Measurements from ENCODE around the gene TIPRL.

TIPRL gene

DNA sequence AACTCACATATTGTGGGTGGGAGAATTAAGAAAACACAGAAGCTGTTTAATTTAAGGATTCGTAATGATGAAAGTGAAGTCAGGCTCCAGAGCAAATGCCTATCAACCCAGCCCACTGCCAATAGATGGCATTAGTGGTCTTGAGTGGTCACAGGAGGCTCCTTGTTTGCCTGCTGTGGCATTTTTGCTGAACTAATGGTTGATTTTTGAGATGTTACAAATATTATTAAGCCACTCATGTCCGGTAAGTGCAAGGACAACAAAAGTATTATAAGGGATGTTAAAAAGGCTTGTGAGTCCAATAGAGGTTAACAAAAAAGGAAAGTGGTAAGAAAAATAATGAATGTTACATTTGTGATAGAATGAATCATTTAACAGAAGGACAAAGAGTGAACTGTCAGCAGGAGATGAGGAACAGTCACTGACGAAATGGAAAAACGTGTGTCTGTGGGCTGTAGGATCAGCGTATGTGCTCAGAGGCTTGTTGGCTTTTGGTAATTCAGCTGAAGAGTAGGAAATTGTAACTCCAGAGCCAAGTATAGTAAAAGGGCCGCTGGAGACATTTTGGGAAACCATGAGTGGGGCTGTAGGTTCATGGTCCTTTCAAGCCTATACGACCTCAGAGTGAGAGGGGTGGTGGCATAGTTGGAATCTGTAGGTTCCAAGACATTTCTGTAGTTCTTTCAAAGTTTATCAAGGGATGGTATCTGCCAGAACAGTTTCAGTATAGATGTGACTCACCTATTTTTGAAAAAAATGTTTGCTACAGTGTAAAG, 58.3 kb downstream of the TIPRL start:
- DNase-seq (ENCODE audit: extremely low spot score): no peak
- CTCF ChIA-PET: interaction anchor here (1.0 kb wide), 1 partner anchor 9 kb away, joined by 5 read pairs; no protein-coding TSS in a partner anchor
- POLR2A ChIA-PET: no interaction called here
- TF ChIP-seq ARNT (IDR thresholded peaks at IDR 0.05): no peak
- TF ChIP-seq SUZ12 (IDR thresholded peaks at IDR 0.05): no peak
- no peak for TF ChIP-seq FOXM1 (IDR thresholded peaks at IDR 0.05; ENCODE audit: borderline replicate concordance)
- no peak for TF ChIP-seq BHLHE40 (IDR thresholded peaks at IDR 0.05; ENCODE audit: borderline replicate concordance)
- TF ChIP-seq, protein P1, sequence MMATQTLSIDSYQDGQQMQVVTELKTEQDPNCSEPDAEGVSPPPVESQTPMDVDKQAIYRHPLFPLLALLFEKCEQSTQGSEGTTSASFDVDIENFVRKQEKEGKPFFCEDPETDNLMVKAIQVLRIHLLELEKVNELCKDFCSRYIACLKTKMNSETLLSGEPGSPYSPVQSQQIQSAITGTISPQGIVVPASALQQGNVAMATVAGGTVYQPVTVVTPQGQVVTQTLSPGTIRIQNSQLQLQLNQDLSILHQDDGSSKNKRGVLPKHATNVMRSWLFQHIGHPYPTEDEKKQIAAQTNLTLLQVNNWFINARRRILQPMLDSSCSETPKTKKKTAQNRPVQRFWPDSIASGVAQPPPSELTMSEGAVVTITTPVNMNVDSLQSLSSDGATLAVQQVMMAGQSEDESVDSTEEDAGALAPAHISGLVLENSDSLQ (IDR thresholded peaks at IDR 0.05): no peak
- TF ChIP-seq ELF4 (IDR thresholded peaks at IDR 0.05): no peak
- no peak for TF ChIP-seq NFRKB (IDR thresholded peaks at IDR 0.05)
- no peak for TF ChIP-seq HDGF (IDR thresholded peaks at IDR 0.05; ENCODE audit: borderline replicate concordance)
- TF ChIP-seq FOXA1 (IDR thresholded peaks at IDR 0.05): no peak
- no peak for TF ChIP-seq TARDBP (IDR thresholded peaks at IDR 0.05)
- no peak for TF ChIP-seq L3MBTL2 (conservative IDR thresholded peaks at IDR 0.05)
- TF ChIP-seq CTBP1 (IDR thresholded peaks at IDR 0.05; ENCODE audit: borderline replicate concordance): no peak
- no peak for TF ChIP-seq ZNF384 (IDR thresholded peaks at IDR 0.05)
- TF ChIP-seq SP1 (IDR thresholded peaks at IDR 0.05): no peak
- no peak for TF ChIP-seq FOXK2 (IDR thresholded peaks at IDR 0.05)

DNA sequence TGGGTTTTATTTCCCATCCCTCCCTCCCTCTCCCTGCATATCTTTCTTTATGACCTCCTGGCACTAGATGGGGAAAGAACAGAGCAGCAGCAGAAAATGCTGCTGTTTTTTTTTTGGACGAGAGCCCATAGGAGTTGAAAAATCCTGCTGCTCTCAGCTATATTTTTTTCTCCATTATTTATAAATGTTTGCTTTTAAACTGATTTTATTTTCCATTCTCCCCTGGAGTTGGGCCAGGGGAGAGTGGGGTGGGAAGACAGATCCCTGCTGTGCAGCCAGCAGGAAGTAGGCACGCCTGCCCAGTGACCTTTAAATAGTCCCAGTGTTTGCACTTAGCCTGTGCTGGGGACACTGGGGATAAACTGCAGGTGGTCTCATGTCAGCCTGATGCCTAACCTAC, 64.4 kb downstream of the TIPRL start:
- POLR2A ChIA-PET: no interaction called here
- no peak for TF ChIP-seq LEF1 (IDR thresholded peaks at IDR 0.05; ENCODE audit: borderline replicate concordance)
- TF ChIP-seq L3MBTL2 (conservative IDR thresholded peaks at IDR 0.05): no peak
- TF ChIP-seq BHLHE40 (IDR thresholded peaks at IDR 0.05; ENCODE audit: borderline replicate concordance): no peak
- no peak for TF ChIP-seq TARDBP (IDR thresholded peaks at IDR 0.05)
- TF ChIP-seq ARNT (IDR thresholded peaks at IDR 0.05): no peak
- no peak for TF ChIP-seq HDGF (IDR thresholded peaks at IDR 0.05; ENCODE audit: borderline replicate concordance)
- TF ChIP-seq ZNF384 (IDR thresholded peaks at IDR 0.05): no peak
- no peak for TF ChIP-seq SP1 (IDR thresholded peaks at IDR 0.05)
- no peak for TF ChIP-seq SUZ12 (IDR thresholded peaks at IDR 0.05)
- TF ChIP-seq NFRKB (IDR thresholded peaks at IDR 0.05): no peak
- no peak for TF ChIP-seq FOXA1 (IDR thresholded peaks at IDR 0.05)
- TF ChIP-seq ELF4 (IDR thresholded peaks at IDR 0.05): no peak
- no peak for TF ChIP-seq FOXK2 (IDR thresholded peaks at IDR 0.05)
- TF ChIP-seq, protein P1 (IDR thresholded peaks at IDR 0.05): no peak
- TF ChIP-seq FOXM1 (IDR thresholded peaks at IDR 0.05; ENCODE audit: borderline replicate concordance): no peak
- TF ChIP-seq CTBP1 (IDR thresholded peaks at IDR 0.05; ENCODE audit: borderline replicate concordance): no peak
- no peak for DNase-seq (ENCODE audit: extremely low spot score)
- CTCF ChIA-PET: no interaction called here

DNA sequence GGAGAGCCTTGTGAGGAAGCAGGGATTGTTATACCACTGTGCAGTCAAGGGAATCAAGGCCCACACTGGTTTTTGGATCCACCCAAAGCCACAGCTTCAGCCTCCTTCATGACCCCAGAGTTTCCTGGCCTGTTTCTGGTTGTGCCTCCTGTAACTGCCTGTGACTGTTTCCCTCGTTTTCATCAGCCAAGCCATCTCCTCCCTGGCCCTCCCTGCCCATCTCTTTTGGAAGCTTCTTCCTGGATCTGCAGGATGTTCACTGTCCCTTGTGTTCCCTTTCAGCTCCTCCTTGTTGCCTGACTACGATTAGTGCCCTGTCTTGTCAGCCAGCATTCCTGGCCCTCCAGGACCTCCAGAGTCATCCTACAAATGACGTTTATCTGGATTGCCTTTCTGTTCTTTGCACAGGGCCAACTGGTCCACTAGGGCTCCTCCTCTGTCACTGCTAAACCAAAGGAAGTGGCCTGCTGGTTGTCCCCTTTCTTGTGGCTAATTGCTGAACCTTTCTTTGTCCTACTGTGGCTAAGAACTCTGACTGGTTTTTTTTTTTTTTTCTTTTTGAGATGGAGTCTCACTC, 65.0 kb downstream of the TIPRL start:
- ChIA-PET POLR2A (no interaction called here), CTCF (no interaction called here)
- TF ChIP-seq SP1 (IDR thresholded peaks at IDR 0.05): no peak
- TF ChIP-seq SUZ12 (IDR thresholded peaks at IDR 0.05): no peak
- TF ChIP-seq ZNF384 (IDR thresholded peaks at IDR 0.05): no peak
- TF ChIP-seq HDGF (IDR thresholded peaks at IDR 0.05; ENCODE audit: borderline replicate concordance): no peak
- no peak for TF ChIP-seq FOXM1 (IDR thresholded peaks at IDR 0.05; ENCODE audit: borderline replicate concordance)
- TF ChIP-seq, protein P1 (IDR thresholded peaks at IDR 0.05): no peak
- no peak for TF ChIP-seq NFRKB (IDR thresholded peaks at IDR 0.05)
- no peak for TF ChIP-seq L3MBTL2 (conservative IDR thresholded peaks at IDR 0.05)
- no peak for TF ChIP-seq ELF4 (IDR thresholded peaks at IDR 0.05)
- TF ChIP-seq BHLHE40 (IDR thresholded peaks at IDR 0.05; ENCODE audit: borderline replicate concordance): no peak
- TF ChIP-seq FOXA1 (IDR thresholded peaks at IDR 0.05): no peak
- no peak for TF ChIP-seq ARNT (IDR thresholded peaks at IDR 0.05)
- TF ChIP-seq TARDBP (IDR thresholded peaks at IDR 0.05): no peak
- TF ChIP-seq FOXK2 (IDR thresholded peaks at IDR 0.05): no peak
- no peak for TF ChIP-seq LEF1 (IDR thresholded peaks at IDR 0.05; ENCODE audit: borderline replicate concordance)
- no peak for TF ChIP-seq CTBP1 (IDR thresholded peaks at IDR 0.05; ENCODE audit: borderline replicate concordance)
- no peak for DNase-seq (ENCODE audit: extremely low spot score)

DNA sequence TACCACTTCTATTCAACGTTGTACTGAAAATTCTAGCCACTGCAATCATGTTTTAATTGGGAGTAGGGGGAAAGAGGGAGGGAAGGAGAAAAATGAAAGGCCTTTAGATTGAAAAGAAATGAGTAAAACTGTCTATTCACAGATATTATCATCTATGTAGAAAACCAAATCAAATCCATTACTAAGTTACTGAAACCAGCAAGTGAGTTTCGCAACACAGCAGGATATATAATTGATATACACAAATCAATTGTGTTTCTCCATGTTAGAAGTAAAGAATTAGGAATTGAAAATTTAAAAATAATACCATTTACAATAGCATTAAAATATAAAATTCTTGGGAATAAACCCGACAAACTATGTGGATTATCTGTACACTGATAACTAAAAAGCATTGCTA, 66.3 kb downstream of the TIPRL start:
- TF ChIP-seq ARNT (IDR thresholded peaks at IDR 0.05) (no peak), CTBP1 (IDR thresholded peaks at IDR 0.05; ENCODE audit: borderline replicate concordance) (no peak), TARDBP (IDR thresholded peaks at IDR 0.05) (no peak), LEF1 (IDR thresholded peaks at IDR 0.05; ENCODE audit: borderline replicate concordance) (no peak), ELF4 (IDR thresholded peaks at IDR 0.05) (no peak), BHLHE40 (IDR thresholded peaks at IDR 0.05; ENCODE audit: borderline replicate concordance) (no peak), SP1 (IDR thresholded peaks at IDR 0.05) (no peak), NFRKB (IDR thresholded peaks at IDR 0.05) (no peak), HDGF (IDR thresholded peaks at IDR 0.05; ENCODE audit: borderline replicate concordance) (no peak), FOXA1 (IDR thresholded peaks at IDR 0.05) (no peak), ZNF384 (IDR thresholded peaks at IDR 0.05) (no peak), L3MBTL2 (conservative IDR thresholded peaks at IDR 0.05) (no peak), FOXK2 (IDR thresholded peaks at IDR 0.05) (no peak), FOXM1 (IDR thresholded peaks at IDR 0.05; ENCODE audit: borderline replicate concordance) (no peak)
- TF ChIP-seq, protein P1 (IDR thresholded peaks at IDR 0.05): no peak
- DNase-seq (ENCODE audit: extremely low spot score): no peak
- ChIA-PET POLR2A (no interaction called here), CTCF (no interaction called here)

Data from HEK293T (cell line).